Lower leg skin (tissue), 4 donors: ENCODE results near the gene TMC4. TPM values are rescaled to one million over a fixed set of nuclear protein-coding genes. Genes with fewer than 3 reads are reported as not detected.
A peak's percentile ranks its signal among the peaks of the same experiment; 100 is the strongest.

Source experiments
- DNase-seq, 2 donors: peaks; one replicate each; pipeline ENCODE4 v3.0.0-alpha.2; 2019; ENCODE audit warnings: low spot score in 2 of 2
- H3K4me3 ChIP-seq: fragments of 200-600 bp; sonication (generic); 2 replicates; pipeline ENCODE4 v1.5.1; 2017; ENCODE audit warnings: mild to moderate bottlenecking, low read depth; ENCODE audit not compliant: poor library complexity, severe bottlenecking
- CTCF ChIP-seq, 3 donors: fragments of 450-650 bp; IDR thresholded peaks; one replicate each; pipeline ENCODE4 v1.5.1; 2016; ENCODE audit warnings: antibody characterized with exemption in 3 of 3, mild to moderate bottlenecking in 3 of 3, moderate library complexity in 2 of 3
- POLR2A ChIP-seq, 2 donors: fragments of 450-650 bp; IDR thresholded peaks; one replicate each; pipeline ENCODE4 v1.6.1; 2016 to 2017; ENCODE audit warnings: antibody characterized with exemption in 2 of 2, mild to moderate bottlenecking in 1 of 2, moderate library complexity in 1 of 2
- WGBS, 2 donors: methylation state at CpG; one replicate each; pipeline ENCODE4 v1.1.5; 2018; 5-methylcytosine and 5-hydroxymethylcytosine counted together
- intact Hi-C: fragments of 100-400 bp; cut with DNase I; formaldehyde crosslinking; loops from one replicate; pipeline ENCODE4 v1.15.0; 2023; ENCODE audit warnings: low total_unique reads
- total RNA-seq, 4 donors: library from RNA; depleted of rRNA; stranded (reverse); fragments of >200 nt; gene quantifications; one replicate each; pipeline ENCODE4 v1.1.0, GENCODE V29; 2016

Gene TMC4
- total RNA-seq, 4 donors from 2014 or later: 2.4 to 9.3 (median 6.3) TPM

GRCh38 chr19:54193011-54193410 lies 20.1 kb upstream of the TMC4 start:
- intact Hi-C loops: no loop called here
- TF ChIP-seq CTCF (IDR thresholded peaks at IDR 0.05): no peak
- no peak for TF ChIP-seq POLR2A (IDR thresholded peaks at IDR 0.05)
- 92 to 93% methylated on average over 11 of the region's 11 CpGs for WGBS, 2 donors
- H3K4me3 ChIP-seq: no peak overlapping the region
- no peak for DNase-seq

DNA sequence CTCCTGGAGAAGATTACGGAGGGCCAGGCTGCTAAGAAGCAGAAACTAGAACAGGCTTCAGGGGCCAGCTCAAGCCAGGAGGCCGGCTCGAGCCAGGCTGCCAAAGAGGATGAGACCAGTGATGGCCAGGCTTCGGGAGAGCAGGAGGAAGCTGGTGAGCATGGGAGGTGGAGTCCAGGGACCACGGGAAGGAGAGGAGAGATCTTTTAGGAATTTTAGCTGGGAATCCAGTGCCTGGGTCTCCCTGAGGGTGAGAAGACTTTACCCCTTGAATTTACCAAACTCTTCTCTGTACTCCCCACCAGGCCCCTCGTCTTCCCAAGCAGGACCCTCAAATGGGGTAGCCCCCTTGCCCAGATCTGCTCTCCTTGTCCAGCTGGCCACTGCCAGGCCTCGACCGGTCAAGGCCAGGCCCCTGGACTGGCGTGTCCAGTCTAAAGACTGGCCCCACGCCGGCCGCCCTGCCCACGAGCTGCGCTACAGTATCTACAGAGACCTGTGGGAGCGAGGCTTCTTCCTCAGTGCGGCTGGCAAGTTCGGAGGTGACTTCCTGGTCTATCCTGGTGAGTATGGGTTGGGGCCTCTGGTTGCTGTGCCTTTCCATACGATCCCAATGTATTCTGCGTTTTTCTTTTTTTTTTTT lies 19.0 kb upstream of the TMC4 start:
- WGBS, 2 donors: 56 to 67% methylated on average over 19 of the region's 19 CpGs
- H3K4me3 ChIP-seq: peak overlapping the region; percentile 75
- intact Hi-C loops: no loop called here
- TF ChIP-seq CTCF (IDR thresholded peaks at IDR 0.05): no peak
- no peak for TF ChIP-seq POLR2A (IDR thresholded peaks at IDR 0.05)
- no peak for DNase-seq

GRCh38 chr19:54191011-54191810 lies 18.3 kb upstream of the TMC4 start, which contains the start of gene TSEN34:
Gene TSEN34, plus strand, starts transcription at chr19:54191308. Its CDS starts 57 bp downstream, at chr19:54191365.
- 1 to 2% methylated on average over 36 to 48 of the region's 77 CpGs for WGBS, 2 donors
- peak within 1 kb of the TSS; percentile 75 for H3K4me3 ChIP-seq
- TF ChIP-seq POLR2A (IDR thresholded peaks at IDR 0.05) (no peak), CTCF (IDR thresholded peaks at IDR 0.05) (no peak)
- DNase-seq: peak; percentile 47 to 92
- intact Hi-C loops: no loop called here

GRCh38 chr19:54190503-54191010 lies 17.6 kb upstream of the TMC4 start:
- H3K4me3 ChIP-seq: peak overlapping the region; percentile 75
- TF ChIP-seq CTCF (IDR thresholded peaks at IDR 0.05) (no peak), POLR2A (IDR thresholded peaks at IDR 0.05) (no peak)
- 0 to 1% methylated on average over 31 to 42 of the region's 56 CpGs for WGBS, 2 donors
- intact Hi-C loops: no loop called here
- peak; percentile 99 to 100 for DNase-seq

DNA sequence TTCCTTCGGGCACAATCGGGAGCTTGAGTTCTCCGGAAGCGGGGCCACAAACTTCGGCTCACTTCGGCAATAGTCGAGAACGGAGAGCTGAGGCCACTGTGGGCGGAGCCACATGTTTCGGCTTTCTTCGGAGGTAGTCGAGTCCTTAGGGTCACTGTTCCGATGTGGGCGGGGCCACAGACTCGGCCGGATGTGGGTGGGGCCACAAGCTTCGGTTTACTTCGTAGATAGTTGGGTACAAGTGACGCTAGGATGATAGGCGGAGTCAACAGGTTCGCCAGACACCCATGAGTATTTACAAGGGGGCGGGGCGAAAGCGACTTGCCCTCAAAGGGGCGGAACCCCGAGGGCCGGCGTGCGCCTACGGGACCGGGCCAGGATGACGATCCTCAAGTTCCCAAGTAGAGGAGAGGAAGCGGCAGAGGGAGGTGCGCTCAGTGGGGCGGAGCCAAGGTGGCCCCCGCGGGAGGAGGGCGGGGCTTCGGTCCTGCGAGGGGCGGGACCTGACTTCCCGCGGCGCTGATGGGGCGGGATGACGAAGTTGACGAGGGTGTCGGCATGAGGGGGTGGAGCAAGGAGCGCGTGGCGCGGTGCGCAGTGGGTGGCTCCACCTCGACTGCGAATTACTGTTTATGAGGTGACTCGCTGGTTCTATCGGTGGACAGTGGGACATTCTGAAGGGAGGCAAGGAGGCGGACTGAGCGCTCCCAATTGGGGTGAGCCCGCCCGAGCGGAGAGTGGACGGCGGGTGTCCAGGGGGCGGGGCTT lies 17.0 kb upstream of the TMC4 start:
- peak; percentile 100 for DNase-seq
- TF ChIP-seq POLR2A (IDR thresholded peaks at IDR 0.05) (peak in 1 of 2 donors; percentile 60), CTCF (IDR thresholded peaks at IDR 0.05) (no peak)
- H3K4me3 ChIP-seq: no peak overlapping the region
- intact Hi-C loops: no loop called here
- 0% methylated on average over 45 to 59 of the region's 65 CpGs for WGBS, 2 donors
